PC-3 (cell line): ENCODE data around the gene ARHGAP6. TPM values are rescaled to one million over a fixed set of nuclear protein-coding genes. Genes with fewer than 3 reads are reported as not detected.

Experiments used
- ATAC-seq: fragments of 200-7000 bp; cut with Tn5 transposase; 2 replicates; pipeline ENCODE4 v1.9.1; 2020; ENCODE audit warnings: mild to moderate bottlenecking, moderate library complexity
- BruUV-seq: library from RNA; stranded (reverse); fragments of 400-500 nt; replicated peaks from 2 replicates; lab custom pipeline; 2021; lab: Mats Ljungman, UMichigan
- CTCF ChIA-PET: fragments of 300-600 bp; sonication (Branson Sonifier 250); formaldehyde crosslinking; loops from one replicate; lab custom pipeline; 2022; ENCODE audit warnings: antibody characterized with exemption; lab: Charles Lee
- POLR2A ChIA-PET: fragments of 300-600 bp; sonication (Branson Sonifier 250); formaldehyde crosslinking; loops from one replicate; lab custom pipeline; 2022; ENCODE audit warnings: antibody characterized with exemption; ENCODE audit not compliant: unreplicated experiment; lab: Charles Lee
- DNase-seq: peaks from one replicate; pipeline ENCODE4 v3.0.0-alpha.2; 2015
- H2AFZ ChIP-seq: fragments of 300-600 bp; sonication (generic); 2 replicates; pipeline ENCODE4 v1.6.0; 2016; ENCODE audit warnings: antibody characterized with exemption, low read length
- H3F3A ChIP-seq: fragments of 300-600 bp; sonication (generic); one replicate; pipeline ENCODE4 v1.6.0; 2017; ENCODE audit warnings: antibody characterized with exemption, low read length, control low read depth, mild to moderate bottlenecking; ENCODE audit not compliant: unreplicated experiment
- H3K27ac ChIP-seq: fragments of 300-600 bp; sonication (generic); 2 replicates; pipeline ENCODE4 v1.5.1; 2016; ENCODE audit warnings: mild to moderate bottlenecking, low read length
- H3K27me3 ChIP-seq: fragments of 300-600 bp; sonication (generic); 2 replicates; pipeline ENCODE4 v1.6.1; 2016; ENCODE audit warnings: low read length, mixed read lengths
- H3K36me3 ChIP-seq: fragments of 300-600 bp; sonication (generic); 2 replicates; pipeline ENCODE4 v1.6.1; 2016; ENCODE audit warnings: low read depth, mixed run types, low read length, mixed read lengths
- H3K4me1 ChIP-seq: fragments of 300-600 bp; sonication (generic); 2 replicates; pipeline ENCODE4 v1.5.1; 2016; ENCODE audit warnings: low read length; ENCODE audit not compliant: insufficient read depth
- H3K4me2 ChIP-seq: fragments of 300-600 bp; sonication (generic); 2 replicates; pipeline ENCODE4 v1.6.0; 2016; ENCODE audit warnings: low read length
- H3K4me3 ChIP-seq: fragments of 300-600 bp; sonication (generic); 2 replicates; pipeline ENCODE4 v1.5.1; 2016; ENCODE audit warnings: mild to moderate bottlenecking, low read length, mixed read lengths
- H3K79me2 ChIP-seq: fragments of 300-600 bp; sonication (generic); 2 replicates; pipeline ENCODE4 v1.6.1; 2017; ENCODE audit warnings: low read length, mixed read lengths
- H3K9ac ChIP-seq: fragments of 300-600 bp; sonication (generic); 2 replicates; pipeline ENCODE4 v1.6.0; 2016; ENCODE audit warnings: mild to moderate bottlenecking, low read length
- H3K9me2 ChIP-seq: fragments of 300-600 bp; sonication (generic); replicated peaks from 2 replicates; pipeline ENCODE4 v1.6.1; 2016; ENCODE audit warnings: mixed run types, low read length, mixed read lengths
- H3K9me3 ChIP-seq: fragments of 300-600 bp; sonication (generic); 2 replicates; pipeline ENCODE4 v1.6.1; 2016; ENCODE audit warnings: low read length, mixed read lengths
- H4K20me1 ChIP-seq: fragments of 300-600 bp; sonication (generic); 2 replicates; pipeline ENCODE4 v1.6.1; 2016; ENCODE audit warnings: low read length, mixed read lengths
- EZH2 ChIP-seq: fragments of 300-600 bp; sonication (generic); IDR thresholded peaks from one replicate; pipeline ENCODE4 v1.6.1; 2017; ENCODE audit warnings: antibody characterized with exemption, mild to moderate bottlenecking, low read length; ENCODE audit not compliant: unreplicated experiment
- EZH2phosphoT487 ChIP-seq: fragments of 300-600 bp; sonication (generic); IDR thresholded peaks from 2 replicates; pipeline ENCODE4 v1.6.1; 2018; ENCODE audit warnings: mild to moderate bottlenecking, antibody characterized with exemption, low read length, borderline replicate concordance
- intact Hi-C: fragments of 100-400 bp; cut with micrococcal nuclease; formaldehyde crosslinking; loops from 2 replicates; pipeline ENCODE4 v1.9.0; 2023
- total RNA-seq: library from RNA; depleted of rRNA; stranded (reverse); fragments of >200 nt; gene quantifications from 2 replicates; pipeline ENCODE4 v1.2.3, GENCODE V29; 2014
- TF ChIP-seq, protein P1 (sequence below): fragments of 300-600 bp; sonication (generic); conservative IDR thresholded peaks from 2 replicates; pipeline ENCODE4 v1.5.1; 2017; ENCODE audit warnings: antibody characterized with exemption, low read depth, mild to moderate bottlenecking, low read length

Gene ARHGAP6
- total RNA-seq, 1 experiment from 2014 or later, result 2.8 TPM

DNA sequence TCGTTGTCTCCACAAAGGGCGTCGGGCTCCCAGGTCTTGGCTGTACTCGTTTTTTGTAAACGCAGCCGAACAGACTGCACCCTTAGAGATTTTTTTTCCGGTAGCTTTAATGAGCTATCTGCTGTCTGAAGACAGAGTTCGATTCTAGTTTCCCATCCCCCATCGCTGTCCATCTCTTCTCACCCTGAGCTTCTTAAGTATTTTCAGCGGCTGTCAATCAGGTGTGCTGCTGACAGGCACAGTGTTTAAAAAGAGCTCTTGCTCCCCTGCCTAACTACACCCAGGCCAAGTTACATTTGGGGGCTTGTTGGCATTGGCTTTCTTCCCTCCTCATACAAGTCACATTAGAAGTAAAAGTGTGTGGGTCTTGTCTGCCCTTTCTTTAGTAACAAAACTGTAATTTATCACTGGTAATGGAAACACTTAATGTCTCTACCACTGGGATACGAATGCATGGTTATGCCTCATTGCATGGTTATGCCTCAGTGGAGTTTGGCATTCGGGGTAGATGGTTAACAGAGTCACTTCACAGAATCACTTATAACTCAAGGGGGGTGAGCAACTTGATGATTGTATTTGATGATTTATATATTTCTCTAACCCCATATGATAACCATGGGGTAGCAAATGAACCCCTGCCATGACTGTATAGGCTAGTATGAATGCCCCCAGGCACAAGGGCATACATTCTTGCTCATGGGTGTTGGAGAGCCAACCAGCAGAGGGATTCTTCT lies 1.4 kb upstream of the ARHGAP6 start:
- intact Hi-C loops, result no loop called here

DNA sequence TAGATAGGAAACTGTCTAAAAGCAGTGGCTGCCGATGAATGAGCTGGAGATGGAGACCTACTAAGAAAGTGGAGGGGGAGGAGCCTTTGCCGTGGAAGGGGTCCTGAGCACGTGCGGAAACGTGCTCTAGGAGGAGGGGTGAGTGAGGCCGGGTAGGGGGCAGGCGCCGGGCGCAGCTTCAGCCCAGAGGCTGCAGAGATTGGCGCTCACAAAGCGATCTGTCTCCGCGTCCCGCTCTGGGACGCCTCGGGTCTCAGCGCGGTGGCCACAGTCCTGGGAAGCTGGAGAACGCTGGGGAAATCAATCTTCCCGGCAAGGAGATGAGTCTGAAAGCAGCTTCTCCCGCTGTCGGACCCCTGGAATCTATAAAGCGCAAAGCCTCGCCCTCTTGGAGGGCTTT lies 444 bp upstream of the ARHGAP6 start:
- H4K20me1 ChIP-seq, result no peaks in the 10 kb centered on the region
- H3K27me3 ChIP-seq, result peaks cover 92% of the 10 kb centered on the region
- H3K4me2 ChIP-seq, result no peak overlapping the region
- TF ChIP-seq, protein P1, sequence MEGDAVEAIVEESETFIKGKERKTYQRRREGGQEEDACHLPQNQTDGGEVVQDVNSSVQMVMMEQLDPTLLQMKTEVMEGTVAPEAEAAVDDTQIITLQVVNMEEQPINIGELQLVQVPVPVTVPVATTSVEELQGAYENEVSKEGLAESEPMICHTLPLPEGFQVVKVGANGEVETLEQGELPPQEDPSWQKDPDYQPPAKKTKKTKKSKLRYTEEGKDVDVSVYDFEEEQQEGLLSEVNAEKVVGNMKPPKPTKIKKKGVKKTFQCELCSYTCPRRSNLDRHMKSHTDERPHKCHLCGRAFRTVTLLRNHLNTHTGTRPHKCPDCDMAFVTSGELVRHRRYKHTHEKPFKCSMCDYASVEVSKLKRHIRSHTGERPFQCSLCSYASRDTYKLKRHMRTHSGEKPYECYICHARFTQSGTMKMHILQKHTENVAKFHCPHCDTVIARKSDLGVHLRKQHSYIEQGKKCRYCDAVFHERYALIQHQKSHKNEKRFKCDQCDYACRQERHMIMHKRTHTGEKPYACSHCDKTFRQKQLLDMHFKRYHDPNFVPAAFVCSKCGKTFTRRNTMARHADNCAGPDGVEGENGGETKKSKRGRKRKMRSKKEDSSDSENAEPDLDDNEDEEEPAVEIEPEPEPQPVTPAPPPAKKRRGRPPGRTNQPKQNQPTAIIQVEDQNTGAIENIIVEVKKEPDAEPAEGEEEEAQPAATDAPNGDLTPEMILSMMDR, result no peak
- no peaks in the 10 kb centered on the region for H3K9me3 ChIP-seq
- H3K79me2 ChIP-seq, result no peaks in the 10 kb centered on the region
- intact Hi-C loops, result no loop called here
- H3K9ac ChIP-seq, result no peak overlapping the region
- H3K4me1 ChIP-seq, result no peaks in the 10 kb centered on the region
- no peak overlapping the region for H3K4me3 ChIP-seq
- H3K27ac ChIP-seq, result no peak overlapping the region
- H3K9me2 ChIP-seq, result no peaks in the 10 kb centered on the region
- ATAC-seq (no peak), DNase-seq (no peak)
- ChIA-PET CTCF (no interaction called here), POLR2A (no interaction called here)
- H3F3A ChIP-seq, result no peaks in the 10 kb centered on the region
- no peak overlapping the region for H2AFZ ChIP-seq
- no TSS peak for BruUV-seq
- no peaks in the 10 kb centered on the region for H3K36me3 ChIP-seq

More for the DNA sequence above, 1.4 kb upstream of the ARHGAP6 start:
- no peak for ATAC-seq
- no peak overlapping the region for H3K27ac ChIP-seq
- no peaks in the 10 kb centered on the region for H4K20me1 ChIP-seq
- no peaks in the 10 kb centered on the region for H3K4me1 ChIP-seq
- no peaks in the 10 kb centered on the region for H3K9me3 ChIP-seq
- no peaks in the 10 kb centered on the region for H3F3A ChIP-seq
- no peaks in the 10 kb centered on the region for H3K36me3 ChIP-seq
- ChIA-PET CTCF (no interaction called here), POLR2A (no interaction called here)
- H3K4me2 ChIP-seq, result no peak overlapping the region
- no peaks in the 10 kb centered on the region for H3K9me2 ChIP-seq
- H3K79me2 ChIP-seq, result no peaks in the 10 kb centered on the region
- no TSS peak for BruUV-seq
- no peak overlapping the region for H3K4me3 ChIP-seq
- DNase-seq, result no peak
- H3K27me3 ChIP-seq, result peaks cover 94% of the 10 kb centered on the region
- no peak overlapping the region for H3K9ac ChIP-seq
- H2AFZ ChIP-seq, result no peak overlapping the region
- TF ChIP-seq EZH2phosphoT487 (no peak), EZH2 (no peak)
- TF ChIP-seq, protein P1, result no peak
